ENCODE measurements around the gene SEC24C. TPM values are rescaled to one million over a fixed set of nuclear protein-coding genes. Genes with fewer than 3 reads are reported as not detected.
"Not testable (repeated sequence)": the region's sequence is repeated elsewhere in the genome, so short reads cannot be mapped to it uniquely, and the experiment has no call there.

Gene SEC24C
- total RNA-seq, 1 experiment from 2014 or later, result 325 TPM

DNA sequence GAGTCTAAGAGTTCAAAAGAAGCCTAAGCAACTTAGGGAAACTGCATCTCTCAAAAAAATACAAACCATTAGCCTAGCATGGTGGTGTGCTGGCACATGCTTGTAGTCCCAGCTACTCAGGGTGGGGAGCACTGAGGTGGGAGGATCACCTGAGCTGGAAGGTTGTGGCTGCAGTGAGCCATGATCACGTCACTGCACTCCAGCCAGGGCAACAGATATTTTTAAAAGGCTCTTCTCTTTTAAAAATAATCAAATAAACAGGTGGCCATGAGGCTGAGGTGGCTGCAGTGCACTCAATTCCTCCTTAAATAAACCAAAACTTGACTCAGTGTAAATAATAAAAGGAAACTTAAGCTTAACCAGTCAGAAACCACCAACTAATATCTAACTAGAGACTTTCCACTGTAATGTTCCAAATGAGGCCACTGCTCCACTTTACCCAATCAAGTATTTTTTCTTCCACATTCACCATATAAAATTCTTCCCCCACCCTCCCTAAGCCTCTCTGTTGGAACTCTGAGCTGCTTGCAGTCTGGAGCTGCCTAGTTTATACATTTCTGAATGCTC, 38.6 kb upstream of the SEC24C start:
- H3K27ac ChIP-seq (ENCODE audit: low read length), result peak overlapping the region; percentile 52
- peak; percentile 61 for ATAC-seq

DNA sequence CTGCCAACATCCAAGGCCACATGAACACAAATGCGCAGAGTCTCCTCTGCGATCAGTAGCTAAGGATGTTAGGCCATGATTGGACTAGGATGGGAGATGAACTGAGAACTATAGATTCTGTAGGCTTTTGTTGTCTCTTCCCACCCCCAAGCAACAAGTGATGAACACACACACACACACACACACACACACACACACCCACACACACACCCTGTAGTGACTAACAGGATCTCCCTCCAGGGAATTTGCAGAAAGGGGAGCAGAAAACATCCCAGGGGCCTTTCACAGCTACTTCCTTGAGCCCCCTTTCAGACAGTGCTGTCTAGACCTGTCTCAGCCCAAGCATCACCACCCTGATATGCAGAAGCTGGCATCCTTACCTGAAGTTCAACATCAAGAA, 37.7 kb upstream of the SEC24C start:
- CTCF ChIA-PET, result interaction anchor here (0.9 kb wide), 1 partner anchor 53 kb away, joined by 4 read pairs; no protein-coding TSS in a partner anchor
- peak; percentile 49 for DNase-seq

More for the DNA sequence above, 38.6 kb upstream of the SEC24C start:
- H3K9me2 ChIP-seq (replicated peaks; ENCODE audit: low read length); H3K79me2 ChIP-seq (ENCODE audit: low read length); H3K36me3 ChIP-seq (ENCODE audit: low read depth, low read length); H3K27me3 ChIP-seq (ENCODE audit: low read length); H3K4me3 ChIP-seq (ENCODE audit: low read length); H3K9me3 ChIP-seq (ENCODE audit: low read length); H3F3A ChIP-seq (ENCODE audit: low read length, unreplicated experiment); H4K20me1 ChIP-seq (ENCODE audit: low read length); BruUV-seq (replicated peaks): not testable (repeated sequence)
- DNase-seq, result peak; percentile 80
- H3K9ac ChIP-seq (ENCODE audit: low read length), result peak overlapping the region; percentile 4; the same call in 1 of the 2 replicates
- 0 out of 2 replicates have a peak overlapping the region, but pooled peaks have one; percentile 49 for H2AFZ ChIP-seq (ENCODE audit: low read length)
- H3K4me1 ChIP-seq (ENCODE audit: insufficient read depth, low read length), result peaks cover 25% of the 10 kb centered on the region
- intact Hi-C loops (cut with micrococcal nuclease), result loop anchor here (1.0 kb wide), 1 partner anchor 25 kb away; no protein-coding TSS in a partner anchor
- CTCF ChIA-PET, result interaction anchor here (0.9 kb wide), 1 partner anchor 52 kb away, joined by 4 read pairs; no protein-coding TSS in a partner anchor
- POLR2A ChIA-PET (ENCODE audit: unreplicated experiment), result interaction anchor here (0.5 to 0.9 kb wide), 2 partner anchors 27 to 103 kb away, joined by 4 to 8 read pairs; no protein-coding TSS in a partner anchor
- H3K4me2 ChIP-seq (ENCODE audit: low read length), result peak overlapping the region; percentile 60

DNA sequence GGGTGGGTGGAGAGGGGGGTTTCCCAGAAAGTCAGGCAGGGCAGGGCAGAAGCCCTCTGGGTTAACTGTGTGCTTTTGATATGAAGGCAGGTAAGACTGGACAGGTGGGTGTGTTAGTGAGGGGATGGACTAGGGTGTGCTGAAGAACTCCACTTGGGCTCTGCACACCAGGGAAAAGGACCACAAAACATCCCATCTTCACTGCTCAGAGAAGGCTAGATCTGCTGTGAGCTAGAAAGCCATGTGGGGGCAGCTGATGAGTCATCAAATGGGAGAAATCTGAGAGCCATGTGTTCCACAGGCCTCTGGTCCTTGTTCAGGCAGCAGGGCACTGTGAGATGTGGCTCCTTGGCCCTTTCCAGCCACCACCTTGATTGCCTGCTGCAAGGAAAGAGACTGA, 36.5 kb upstream of the SEC24C start:
- POLR2A ChIA-PET (ENCODE audit: unreplicated experiment); H3K9me3 ChIP-seq (ENCODE audit: low read length); H3K9me2 ChIP-seq (replicated peaks; ENCODE audit: low read length); BruUV-seq (replicated peaks); H3K4me3 ChIP-seq (ENCODE audit: low read length); H3K27me3 ChIP-seq (ENCODE audit: low read length); H3K79me2 ChIP-seq (ENCODE audit: low read length); H2AFZ ChIP-seq (ENCODE audit: low read length); CTCF ChIA-PET; H3F3A ChIP-seq (ENCODE audit: low read length, unreplicated experiment); intact Hi-C loops (cut with micrococcal nuclease); H3K36me3 ChIP-seq (ENCODE audit: low read depth, low read length); H3K27ac ChIP-seq (ENCODE audit: low read length); H4K20me1 ChIP-seq (ENCODE audit: low read length); H3K9ac ChIP-seq (ENCODE audit: low read length); H3K4me2 ChIP-seq (ENCODE audit: low read length): not testable (repeated sequence)
- DNase-seq, result peak; percentile 17
- ATAC-seq, result peak; percentile 20; the same call in 1 of the 2 replicates
- peaks cover 25% of the 10 kb centered on the region for H3K4me1 ChIP-seq (ENCODE audit: insufficient read depth, low read length)

More for the DNA sequence above, 37.7 kb upstream of the SEC24C start:
- H3K9me3 ChIP-seq (ENCODE audit: low read length); H4K20me1 ChIP-seq (ENCODE audit: low read length); H3K36me3 ChIP-seq (ENCODE audit: low read depth, low read length); H3K9ac ChIP-seq (ENCODE audit: low read length); ATAC-seq; BruUV-seq (replicated peaks); H3F3A ChIP-seq (ENCODE audit: low read length, unreplicated experiment); intact Hi-C loops (cut with micrococcal nuclease); H3K4me3 ChIP-seq (ENCODE audit: low read length); H3K9me2 ChIP-seq (replicated peaks; ENCODE audit: low read length); H2AFZ ChIP-seq (ENCODE audit: low read length); POLR2A ChIA-PET (ENCODE audit: unreplicated experiment); H3K79me2 ChIP-seq (ENCODE audit: low read length); H3K27me3 ChIP-seq (ENCODE audit: low read length): not testable (repeated sequence)
- Histone ChIP-seq H3K4me2 (ENCODE audit: low read length) (peak overlapping the region; percentile 60), H3K27ac (ENCODE audit: low read length) (peak overlapping the region; percentile 52), H3K4me1 (ENCODE audit: insufficient read depth, low read length) (peaks cover 25% of the 10 kb centered on the region)

DNA sequence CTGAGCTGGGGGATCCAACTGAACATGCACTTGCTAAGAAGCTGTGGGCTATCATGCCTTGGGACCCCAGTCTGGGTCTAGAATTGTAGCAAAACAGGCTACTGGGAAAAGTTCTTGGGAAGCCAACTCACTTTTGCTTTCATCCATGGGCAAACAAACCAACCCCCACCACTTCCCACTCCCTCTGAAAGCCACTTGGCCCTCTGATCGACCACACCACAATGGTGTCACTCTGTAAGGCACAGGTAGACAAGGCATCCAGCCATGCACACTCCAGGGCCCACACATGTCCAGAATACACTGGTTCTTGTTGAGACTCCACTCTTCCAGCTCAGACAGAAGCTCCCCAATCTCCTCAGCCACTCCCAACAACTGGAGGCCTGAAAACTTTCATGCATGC, 36.0 kb upstream of the SEC24C start:
- H4K20me1 ChIP-seq (ENCODE audit: low read length); BruUV-seq (replicated peaks); CTCF ChIA-PET; H3K9ac ChIP-seq (ENCODE audit: low read length); H3K9me3 ChIP-seq (ENCODE audit: low read length); H3K79me2 ChIP-seq (ENCODE audit: low read length); POLR2A ChIA-PET (ENCODE audit: unreplicated experiment); H3K4me2 ChIP-seq (ENCODE audit: low read length); H3K27me3 ChIP-seq (ENCODE audit: low read length); H2AFZ ChIP-seq (ENCODE audit: low read length); H3K9me2 ChIP-seq (replicated peaks; ENCODE audit: low read length); H3K4me3 ChIP-seq (ENCODE audit: low read length); H3K27ac ChIP-seq (ENCODE audit: low read length); H3F3A ChIP-seq (ENCODE audit: low read length, unreplicated experiment); intact Hi-C loops (cut with micrococcal nuclease); H3K36me3 ChIP-seq (ENCODE audit: low read depth, low read length): not testable (repeated sequence)
- ATAC-seq (peak; percentile 50; the same call in 1 of the 2 replicates), DNase-seq (peak; percentile 7)
- peaks cover 25% of the 10 kb centered on the region for H3K4me1 ChIP-seq (ENCODE audit: insufficient read depth, low read length)

DNA sequence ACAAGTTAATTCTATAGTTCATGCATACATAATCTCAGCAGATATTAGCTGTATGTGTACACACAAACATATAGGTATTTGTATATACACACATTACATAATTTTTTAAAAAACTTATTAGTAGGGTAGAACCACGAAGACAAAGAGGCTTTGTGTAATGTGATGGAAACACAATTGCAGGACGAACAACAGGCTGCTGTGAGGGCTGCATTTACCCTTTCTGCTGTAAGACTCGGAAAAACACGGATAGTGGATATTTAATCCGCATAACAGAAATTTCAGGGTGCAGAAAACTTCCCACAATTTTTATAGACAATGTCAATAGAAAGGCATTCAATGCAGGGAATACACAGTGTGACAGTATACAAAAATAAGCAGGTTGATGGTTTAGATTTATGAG, 32.5 kb upstream of the SEC24C start:
- intact Hi-C loops (cut with micrococcal nuclease); ATAC-seq; H3K4me1 ChIP-seq (ENCODE audit: insufficient read depth, low read length); H3K9me3 ChIP-seq (ENCODE audit: low read length); H3K9ac ChIP-seq (ENCODE audit: low read length); H3F3A ChIP-seq (ENCODE audit: low read length, unreplicated experiment); H3K9me2 ChIP-seq (replicated peaks; ENCODE audit: low read length); H4K20me1 ChIP-seq (ENCODE audit: low read length); POLR2A ChIA-PET (ENCODE audit: unreplicated experiment); H3K27me3 ChIP-seq (ENCODE audit: low read length); DNase-seq; CTCF ChIA-PET; BruUV-seq (replicated peaks); H3K79me2 ChIP-seq (ENCODE audit: low read length); H3K4me2 ChIP-seq (ENCODE audit: low read length); H3K27ac ChIP-seq (ENCODE audit: low read length); H2AFZ ChIP-seq (ENCODE audit: low read length); H3K4me3 ChIP-seq (ENCODE audit: low read length): not testable (repeated sequence)
- H3K36me3 ChIP-seq (ENCODE audit: low read depth, low read length), result peaks cover 16% of the 10 kb centered on the region

DNA sequence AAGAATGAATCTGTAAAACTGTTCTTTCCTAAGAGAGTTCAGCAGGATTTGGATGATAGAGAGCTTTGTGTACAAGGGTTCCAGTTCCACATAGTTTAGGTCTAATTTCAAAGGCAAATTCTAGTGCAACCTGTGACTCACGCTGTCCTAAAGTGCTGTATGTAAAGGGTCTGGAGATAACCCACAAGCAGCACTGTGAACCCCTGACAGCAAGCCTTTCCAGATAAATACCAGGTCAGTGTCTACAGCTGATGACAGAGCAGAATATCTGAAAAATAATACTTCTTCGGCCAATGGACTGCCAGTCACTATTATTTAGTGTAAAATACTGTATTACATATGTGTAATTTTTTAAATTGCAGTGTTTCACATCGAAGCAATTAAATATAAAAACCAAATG, 30.3 kb upstream of the SEC24C start:
- H3K79me2 ChIP-seq (ENCODE audit: low read length); H3K9me3 ChIP-seq (ENCODE audit: low read length); H4K20me1 ChIP-seq (ENCODE audit: low read length); H2AFZ ChIP-seq (ENCODE audit: low read length); H3K27me3 ChIP-seq (ENCODE audit: low read length); H3K4me3 ChIP-seq (ENCODE audit: low read length); H3K4me1 ChIP-seq (ENCODE audit: insufficient read depth, low read length); BruUV-seq (replicated peaks); CTCF ChIA-PET; DNase-seq; H3K9ac ChIP-seq (ENCODE audit: low read length); POLR2A ChIA-PET (ENCODE audit: unreplicated experiment); H3K27ac ChIP-seq (ENCODE audit: low read length); H3F3A ChIP-seq (ENCODE audit: low read length, unreplicated experiment); H3K9me2 ChIP-seq (replicated peaks; ENCODE audit: low read length); H3K4me2 ChIP-seq (ENCODE audit: low read length); intact Hi-C loops (cut with micrococcal nuclease): not testable (repeated sequence)
- peak; percentile 70 for ATAC-seq
- H3K36me3 ChIP-seq (ENCODE audit: low read depth, low read length), result peaks cover 38% of the 10 kb centered on the region

DNA sequence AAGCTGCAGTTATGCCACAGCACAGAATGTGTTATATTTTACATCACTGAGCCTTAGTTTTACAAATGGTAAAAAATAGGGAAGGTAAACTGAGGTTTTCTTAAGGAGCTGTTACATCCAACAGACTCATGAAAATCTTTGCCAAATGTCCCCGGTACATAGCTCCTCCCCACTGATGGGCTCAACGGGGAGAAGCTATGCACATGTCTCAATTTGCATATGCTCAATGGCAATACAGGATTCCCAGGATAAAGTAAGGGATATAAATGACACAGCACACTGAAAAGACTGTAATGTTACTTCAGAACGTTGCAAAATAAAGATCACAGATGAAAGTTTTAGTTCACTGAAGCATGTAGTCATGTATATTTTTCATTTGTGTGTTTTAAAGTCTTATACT, 29.7 kb upstream of the SEC24C start:
- H3K36me3 ChIP-seq (ENCODE audit: low read depth, low read length), result peaks cover 43% of the 10 kb centered on the region
- H3K9ac ChIP-seq (ENCODE audit: low read length); H3F3A ChIP-seq (ENCODE audit: low read length, unreplicated experiment); H3K27ac ChIP-seq (ENCODE audit: low read length); H2AFZ ChIP-seq (ENCODE audit: low read length); H3K9me3 ChIP-seq (ENCODE audit: low read length); H3K79me2 ChIP-seq (ENCODE audit: low read length); H3K4me2 ChIP-seq (ENCODE audit: low read length); intact Hi-C loops (cut with micrococcal nuclease); H3K4me1 ChIP-seq (ENCODE audit: insufficient read depth, low read length); H3K9me2 ChIP-seq (replicated peaks; ENCODE audit: low read length); POLR2A ChIA-PET (ENCODE audit: unreplicated experiment); DNase-seq; H3K27me3 ChIP-seq (ENCODE audit: low read length); H3K4me3 ChIP-seq (ENCODE audit: low read length); CTCF ChIA-PET; H4K20me1 ChIP-seq (ENCODE audit: low read length): not testable (repeated sequence)
- ATAC-seq, result peak; percentile 33; the same call in 1 of the 2 replicates
- BruUV-seq (replicated peaks), result TSS peak; percentile 4

All from PC-3 (cell line).